GM18858 (cell line): ENCODE measurements around the gene RTKN.
A peak's percentile ranks its signal among the peaks of the same experiment; 100 is the strongest.
"Not testable (repeated sequence)": the region's sequence is repeated elsewhere in the genome, so short reads cannot be mapped to it uniquely, and the experiment has no call there.

Experiments
- ATAC-seq: cut with Tn5 transposase; IDR thresholded peaks from one replicate; pipeline ENCODE4 v1.9.1; 2021; ENCODE audit not compliant: unreplicated experiment

The RTKN gene

DNA sequence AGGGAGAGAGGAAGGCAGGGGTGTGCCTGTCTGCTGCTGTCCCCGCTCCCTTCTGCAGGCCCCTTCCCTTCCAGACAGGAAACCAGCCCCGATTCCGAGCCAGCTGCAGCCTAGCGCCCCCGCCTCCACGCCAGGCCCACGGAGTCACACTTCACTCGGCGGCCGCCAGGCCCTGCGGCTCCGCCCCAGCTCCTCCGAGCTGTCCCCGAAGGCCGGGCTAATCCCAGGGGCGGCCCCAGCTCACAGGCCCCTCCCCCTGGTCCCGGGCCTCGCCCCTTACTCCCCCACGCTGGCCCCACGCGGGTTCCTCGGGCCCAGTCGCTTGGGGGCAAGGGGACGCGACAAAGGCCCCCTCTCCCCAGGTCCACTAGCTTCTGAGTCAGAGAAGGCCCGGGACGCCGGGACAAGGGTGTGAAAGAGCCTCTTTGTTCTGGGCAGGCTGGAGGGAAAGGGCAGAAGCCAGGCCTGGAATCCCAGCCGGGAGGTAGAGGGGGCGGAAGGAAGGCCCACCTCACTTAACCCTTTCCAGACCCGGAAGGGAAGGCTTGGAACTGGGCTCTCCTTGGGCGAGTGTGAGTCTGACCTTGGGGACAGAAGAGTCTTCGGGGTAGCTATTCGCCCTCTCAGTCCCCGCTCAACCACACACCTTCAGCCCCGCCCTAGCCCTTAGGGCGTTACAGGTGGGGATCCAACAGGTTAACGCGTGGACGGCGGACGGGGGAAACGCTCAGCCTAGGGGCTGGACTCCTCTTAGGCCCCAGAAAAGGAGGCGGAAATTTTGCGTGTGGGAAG is 1.2 kb downstream of the RTKN start:
- ATAC-seq: peak; percentile 87

DNA sequence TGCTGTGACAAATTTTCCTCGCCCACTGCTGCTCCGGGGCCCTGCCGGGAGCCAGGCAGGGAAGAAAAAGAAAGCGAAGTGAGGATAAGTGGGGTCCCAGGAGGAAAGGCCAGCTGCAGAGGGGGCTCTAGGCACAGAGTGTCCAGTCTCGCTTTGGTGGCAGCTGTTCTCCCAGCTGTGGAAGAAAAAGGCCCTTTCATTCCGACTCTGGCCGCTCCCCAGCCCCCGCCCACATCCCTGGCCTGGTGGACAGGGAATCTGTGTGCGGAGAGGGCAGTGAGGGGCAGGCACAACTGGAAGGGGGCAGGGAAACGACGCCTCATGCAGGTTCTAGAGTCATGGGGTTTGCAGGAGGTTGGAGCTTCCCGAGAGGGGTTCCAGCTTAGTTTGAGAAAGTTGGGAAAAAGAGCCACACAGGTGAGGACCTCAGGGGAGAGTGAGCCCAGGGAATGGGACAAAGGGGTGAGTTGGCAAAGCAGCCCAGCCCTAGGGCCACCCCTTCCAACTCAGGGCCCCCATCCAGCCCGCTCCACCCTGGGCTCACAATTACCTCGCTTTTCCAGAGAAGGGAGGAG is 1.8 kb downstream of the RTKN start:
- ATAC-seq: no peak

DNA sequence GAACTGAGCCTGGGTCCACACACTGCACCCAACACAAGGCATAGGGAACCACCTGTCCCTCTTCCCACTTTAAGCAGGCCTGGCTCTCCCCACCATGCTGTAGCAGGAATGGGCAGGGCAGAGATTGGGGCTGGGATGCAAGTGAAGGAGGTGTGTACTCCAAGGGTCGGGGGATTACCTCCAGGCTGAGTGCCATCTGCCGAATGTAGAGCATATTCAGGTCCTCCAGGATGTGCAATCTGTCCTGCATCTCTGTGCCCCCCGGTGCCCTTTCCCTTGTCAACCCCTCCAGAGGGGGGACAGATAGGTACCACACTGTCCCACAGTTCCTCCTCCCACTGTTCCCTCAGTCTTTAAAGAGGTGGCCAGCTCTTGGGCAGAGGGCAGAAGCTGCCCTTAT is 2.4 kb downstream of the RTKN start:
- ATAC-seq: no peak

DNA sequence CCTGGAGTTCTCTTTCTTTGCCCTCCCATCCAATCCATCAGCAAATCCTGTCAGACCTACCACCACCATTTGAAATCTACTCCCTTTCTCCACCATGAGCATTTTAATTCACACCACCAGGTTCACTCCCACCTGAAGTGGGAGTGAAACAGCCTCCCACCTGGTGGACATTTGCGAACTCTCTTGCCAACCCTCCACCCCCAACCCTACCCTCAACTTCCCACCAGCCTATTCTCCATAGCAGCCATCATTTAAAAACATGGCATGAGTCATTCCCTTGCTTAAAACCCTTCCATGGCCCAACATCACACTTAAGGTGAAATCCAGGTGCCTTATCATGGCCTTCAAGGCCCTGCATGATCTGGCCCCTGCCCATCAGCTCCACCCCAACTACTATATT is 3.5 kb downstream of the RTKN start:
- ATAC-seq: no peak

DNA sequence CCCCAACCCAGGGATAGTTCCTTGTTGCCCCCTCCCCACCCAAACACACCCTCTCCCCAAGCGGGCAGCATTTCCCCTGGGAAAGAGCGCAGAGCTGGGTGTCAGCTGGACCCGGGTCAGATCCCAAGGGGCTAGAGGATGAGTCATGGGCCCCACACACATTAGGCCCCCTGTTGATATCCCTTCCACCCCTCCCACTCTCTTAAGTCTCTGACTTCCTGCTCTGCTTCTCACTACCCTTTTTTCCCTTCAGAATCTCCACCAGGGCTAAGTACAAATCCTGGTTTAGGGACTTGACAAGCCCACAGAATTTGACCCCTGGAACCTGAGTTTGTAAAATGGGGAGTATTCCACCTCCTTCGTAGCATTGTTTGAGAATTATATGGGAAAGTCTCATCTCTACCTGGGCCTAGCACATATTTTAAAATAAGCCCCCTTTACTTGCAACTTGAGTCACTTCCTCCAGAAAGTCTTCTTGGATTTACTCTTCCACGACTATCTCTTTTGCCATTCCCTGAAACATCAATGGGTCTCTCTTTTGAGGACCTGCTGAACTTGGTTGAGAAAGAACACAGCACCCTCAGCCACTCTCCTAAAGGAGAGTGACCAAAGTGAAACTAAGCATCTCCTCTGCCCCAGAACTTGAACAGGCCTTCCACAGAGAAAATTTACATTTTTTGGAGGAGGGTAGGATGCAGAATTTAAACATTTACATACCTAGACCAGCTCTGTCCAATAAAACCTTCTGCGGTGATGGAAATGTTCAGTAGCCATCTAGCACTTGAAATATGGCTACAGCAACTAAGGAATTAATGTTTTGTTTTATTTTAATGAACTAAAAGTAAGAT is 4.7 kb downstream of the RTKN start:
- ATAC-seq: no peak

DNA sequence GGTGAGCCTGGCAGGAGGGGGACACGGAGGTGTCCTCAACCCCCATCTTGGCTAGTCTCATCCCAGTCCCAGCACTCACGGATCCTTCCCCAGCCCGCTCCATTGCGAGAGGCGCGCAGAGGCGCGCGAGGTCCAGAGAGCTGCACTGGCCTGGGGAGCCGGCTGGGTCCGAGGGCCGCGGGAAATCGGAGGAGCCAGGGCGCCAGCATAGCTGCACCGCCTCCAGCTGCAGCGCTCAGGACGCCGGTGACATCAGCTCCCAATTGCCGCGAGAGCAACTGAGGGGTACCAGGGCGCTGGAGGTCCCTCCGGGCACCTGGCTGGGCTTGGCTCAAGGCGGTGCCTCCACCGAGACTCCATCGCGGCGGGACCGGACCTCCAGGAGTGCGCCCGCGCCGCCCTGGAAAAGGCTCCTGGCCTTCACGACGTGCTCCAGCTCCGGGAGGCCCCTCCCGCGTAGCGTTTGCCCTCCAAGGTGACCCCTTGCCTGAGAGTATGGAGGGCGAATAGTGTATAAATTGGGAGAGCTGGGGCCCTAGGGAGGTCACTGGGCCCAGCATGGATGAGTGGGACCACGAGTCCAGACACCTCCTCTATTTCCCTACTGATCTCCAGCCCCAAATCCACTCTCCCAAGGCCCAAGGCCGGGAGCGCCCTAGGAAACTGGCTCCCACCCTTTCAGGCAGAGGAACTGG is 5.5 kb downstream of the RTKN start:
- no peak for ATAC-seq

DNA sequence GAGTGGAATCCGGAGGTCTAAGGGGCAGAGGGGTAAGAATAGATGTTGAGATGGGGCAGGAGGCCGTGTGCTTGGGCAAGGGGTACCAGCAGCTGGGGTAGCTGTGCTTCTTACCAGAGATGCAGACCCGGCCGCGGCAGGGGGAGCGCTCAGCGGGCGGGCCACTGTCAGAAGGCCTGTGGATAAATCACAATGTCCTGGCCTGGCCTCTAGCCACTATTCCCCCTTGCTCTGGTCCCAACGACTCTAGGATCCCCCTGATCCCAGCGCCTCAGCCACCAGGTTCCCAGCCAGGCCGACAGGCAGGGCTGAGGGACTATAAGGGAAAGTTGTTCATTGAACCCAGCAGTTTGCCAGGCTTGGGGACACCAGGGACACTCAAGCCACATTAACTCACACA is 11.2 kb downstream of the RTKN start:
- no peak for ATAC-seq

DNA sequence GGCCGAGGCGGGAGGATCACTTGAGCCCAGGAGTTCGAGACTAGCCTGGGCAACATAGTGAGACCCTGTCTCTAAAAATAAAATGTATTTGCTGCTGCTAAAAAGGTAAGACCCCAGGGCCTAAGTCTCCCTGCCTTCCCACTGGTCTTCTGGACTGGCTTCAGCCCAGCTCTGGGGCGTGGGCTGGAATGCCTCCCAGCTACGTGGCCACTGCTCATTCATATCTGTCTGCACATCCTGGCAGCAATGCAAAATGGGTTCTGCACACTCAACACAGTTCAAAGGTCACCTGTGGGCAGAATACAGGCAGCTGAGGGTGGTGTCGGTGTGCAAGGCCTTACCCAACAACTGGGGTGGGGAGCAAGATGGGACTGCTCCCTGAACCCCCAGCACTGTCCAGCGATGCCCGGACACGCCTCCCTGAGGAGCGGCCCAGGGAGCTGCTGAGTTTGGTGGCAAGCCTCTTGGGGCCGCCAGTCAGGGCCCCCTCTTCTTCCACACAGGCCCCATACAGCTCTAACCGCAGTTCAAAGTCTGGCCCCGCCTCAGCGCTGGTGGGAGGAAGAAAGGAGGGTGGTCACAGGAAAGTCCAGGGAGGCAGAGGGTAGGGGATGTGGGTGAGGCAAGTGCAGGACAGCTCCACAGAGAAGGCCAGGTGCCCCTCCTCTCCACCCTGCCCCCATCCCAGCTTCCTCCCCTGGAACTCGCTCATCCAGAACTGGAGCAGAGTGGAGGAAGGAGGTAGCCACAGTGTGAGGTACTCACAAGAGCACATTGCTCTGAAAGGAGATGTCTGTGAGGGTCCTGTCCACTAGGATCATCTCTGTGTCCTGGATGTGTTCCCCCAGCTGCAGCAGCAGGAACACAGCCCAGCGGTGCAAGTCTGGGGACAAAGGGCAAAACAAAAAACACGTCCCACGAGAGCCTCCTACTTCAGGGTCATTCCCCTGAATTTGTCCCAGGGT is 12.0 kb downstream of the RTKN start:
- ATAC-seq: no peak

DNA sequence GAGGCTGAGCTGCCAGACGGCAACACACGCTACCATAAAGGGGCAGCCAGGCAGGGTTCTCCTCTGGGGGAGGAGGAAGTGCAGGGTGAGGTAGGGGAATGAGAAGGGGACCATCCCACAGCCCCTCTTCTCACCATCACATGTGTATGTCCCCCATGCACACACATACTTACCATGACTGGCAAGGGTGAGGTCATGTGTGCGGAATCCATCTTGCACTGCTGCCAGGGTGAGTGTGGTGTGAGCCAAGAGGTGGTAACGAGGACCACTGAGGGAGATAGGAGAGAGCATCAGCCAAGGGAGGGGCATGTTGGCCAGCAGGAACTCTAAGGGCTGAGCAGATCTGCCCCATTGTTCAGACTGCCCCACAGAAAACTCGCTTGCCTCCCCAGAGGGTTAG is 13.1 kb downstream of the RTKN start:
- no peak for ATAC-seq

DNA sequence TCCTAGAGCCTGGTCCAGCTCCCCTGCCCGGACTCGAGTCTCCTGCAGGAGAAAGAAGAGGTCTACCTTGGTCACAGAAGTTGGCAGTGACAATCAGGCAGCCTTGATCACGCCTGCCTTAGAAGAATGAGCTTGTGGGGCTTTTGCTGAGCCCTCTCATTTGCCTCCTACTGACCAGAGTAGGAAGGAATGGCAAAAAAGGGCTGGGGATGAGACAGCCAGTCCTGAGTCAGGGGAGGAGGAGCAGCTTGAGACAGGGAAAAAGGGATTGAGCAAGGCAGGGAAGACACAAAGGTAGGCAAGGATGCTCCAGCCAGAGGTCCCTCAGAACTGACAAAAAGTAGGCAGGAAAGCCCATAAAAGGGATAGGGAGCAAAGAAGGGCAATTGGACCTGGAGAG is 14.2 kb downstream of the RTKN start:
- no peak for ATAC-seq

DNA sequence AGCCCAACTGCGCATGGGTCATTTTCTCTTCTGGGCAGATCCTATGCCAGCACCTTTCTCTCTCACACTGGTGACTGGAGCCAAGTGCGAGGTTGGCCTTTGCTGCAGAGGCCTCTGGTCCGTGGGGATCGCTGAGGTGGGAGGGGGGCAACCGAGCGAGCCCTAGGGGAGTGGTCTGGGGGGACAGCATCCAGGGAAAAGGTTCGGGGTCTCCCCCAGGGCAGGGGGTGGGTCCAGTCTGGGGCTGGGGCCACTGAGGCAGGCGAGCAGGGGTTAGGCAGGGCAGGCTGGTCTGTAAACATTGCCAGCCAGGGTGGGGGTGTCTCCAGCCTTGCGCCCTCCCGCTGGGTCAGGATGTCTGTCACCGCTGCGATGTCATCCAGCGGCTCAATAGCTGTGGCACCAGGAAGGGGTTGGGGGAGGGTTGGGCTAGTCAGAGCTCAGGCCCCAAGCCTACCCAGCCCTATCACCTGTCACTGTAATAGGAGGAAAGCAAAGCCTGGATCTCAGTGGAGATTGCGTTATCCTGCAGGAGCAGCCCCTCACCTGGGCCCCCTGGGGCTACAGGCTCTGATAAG is 15.5 kb downstream of the RTKN start:
- no peak for ATAC-seq

DNA sequence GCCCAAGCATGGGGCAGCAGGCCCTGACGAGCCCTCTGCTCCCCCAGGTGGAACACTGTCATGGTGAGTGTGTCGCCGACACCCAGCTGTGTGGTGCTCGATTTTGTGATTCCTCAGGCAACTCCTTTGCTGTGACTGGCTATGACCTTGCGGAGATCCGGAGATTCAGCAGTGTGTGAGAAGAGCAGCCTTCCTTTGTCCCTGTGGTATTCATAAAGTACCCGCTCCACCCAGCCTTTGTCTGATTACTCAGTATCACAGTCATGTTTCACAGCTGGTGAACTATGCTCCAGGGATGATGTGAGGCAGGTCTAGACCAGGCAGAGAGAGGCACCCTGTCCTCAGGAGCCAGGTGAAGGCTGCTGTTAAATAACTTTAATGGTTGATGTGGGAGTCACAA is 16.2 kb downstream of the RTKN start:
- no peak for ATAC-seq

DNA sequence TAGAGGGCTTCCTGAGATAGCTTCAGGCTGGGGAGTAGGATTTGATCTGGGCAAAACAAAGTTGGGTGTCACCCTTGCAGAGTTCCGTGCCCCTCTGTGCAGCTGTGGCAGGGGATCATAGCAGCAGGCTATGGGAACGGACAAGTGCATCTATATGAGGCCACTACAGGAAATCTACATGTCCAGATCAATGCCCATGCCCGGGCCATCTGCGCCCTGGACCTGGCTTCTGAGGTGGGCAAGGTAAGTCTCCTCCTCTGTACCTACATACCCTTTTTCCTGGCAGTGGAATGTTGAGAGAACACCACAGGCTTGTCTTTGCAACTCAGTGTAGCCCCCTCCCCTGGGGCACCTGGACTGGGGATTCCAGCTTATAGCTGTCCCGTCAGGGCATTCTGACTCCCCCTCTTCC is 16.7 kb downstream of the RTKN start:
- no peak for ATAC-seq

DNA sequence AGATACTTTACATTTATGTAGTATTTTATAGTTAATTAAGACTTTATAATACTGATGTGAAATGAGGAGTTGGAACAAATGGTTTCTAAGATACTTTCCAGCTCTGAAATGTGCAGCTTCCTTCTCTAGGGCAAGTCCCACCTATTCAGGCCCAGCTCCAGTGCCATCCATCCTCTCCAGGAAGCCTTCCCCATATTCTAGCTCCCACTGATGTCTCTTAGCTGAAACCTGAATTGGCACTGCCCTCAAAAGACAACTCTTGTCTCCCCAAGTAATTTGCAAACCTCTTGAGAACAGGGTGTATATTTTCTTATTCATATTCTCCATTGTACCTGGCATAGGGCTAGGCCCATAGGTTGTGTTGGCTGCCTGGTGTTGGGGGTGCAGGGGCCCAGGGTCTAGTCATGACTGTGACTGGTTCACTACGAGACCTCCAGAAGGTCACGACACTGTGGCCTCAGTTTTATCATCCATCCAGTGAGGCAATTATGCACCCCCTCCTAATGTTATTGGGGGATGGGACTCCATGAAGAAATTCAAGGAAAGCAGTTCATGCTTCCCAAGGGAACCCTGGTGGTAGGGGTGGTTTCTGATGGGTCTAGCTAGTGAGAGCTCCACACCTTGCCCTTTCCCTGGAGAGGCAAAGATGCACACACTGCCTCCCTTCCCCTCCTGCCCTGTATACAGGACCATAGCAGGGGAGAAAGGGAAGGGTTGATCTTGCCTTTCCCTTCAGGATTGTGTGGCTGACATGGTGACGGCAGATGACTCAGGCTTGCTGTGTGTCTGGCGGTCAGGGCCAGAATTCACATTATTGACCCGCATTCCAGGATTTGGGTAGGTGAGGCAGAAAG is 17.4 kb downstream of the RTKN start:
- no peak for ATAC-seq

DNA sequence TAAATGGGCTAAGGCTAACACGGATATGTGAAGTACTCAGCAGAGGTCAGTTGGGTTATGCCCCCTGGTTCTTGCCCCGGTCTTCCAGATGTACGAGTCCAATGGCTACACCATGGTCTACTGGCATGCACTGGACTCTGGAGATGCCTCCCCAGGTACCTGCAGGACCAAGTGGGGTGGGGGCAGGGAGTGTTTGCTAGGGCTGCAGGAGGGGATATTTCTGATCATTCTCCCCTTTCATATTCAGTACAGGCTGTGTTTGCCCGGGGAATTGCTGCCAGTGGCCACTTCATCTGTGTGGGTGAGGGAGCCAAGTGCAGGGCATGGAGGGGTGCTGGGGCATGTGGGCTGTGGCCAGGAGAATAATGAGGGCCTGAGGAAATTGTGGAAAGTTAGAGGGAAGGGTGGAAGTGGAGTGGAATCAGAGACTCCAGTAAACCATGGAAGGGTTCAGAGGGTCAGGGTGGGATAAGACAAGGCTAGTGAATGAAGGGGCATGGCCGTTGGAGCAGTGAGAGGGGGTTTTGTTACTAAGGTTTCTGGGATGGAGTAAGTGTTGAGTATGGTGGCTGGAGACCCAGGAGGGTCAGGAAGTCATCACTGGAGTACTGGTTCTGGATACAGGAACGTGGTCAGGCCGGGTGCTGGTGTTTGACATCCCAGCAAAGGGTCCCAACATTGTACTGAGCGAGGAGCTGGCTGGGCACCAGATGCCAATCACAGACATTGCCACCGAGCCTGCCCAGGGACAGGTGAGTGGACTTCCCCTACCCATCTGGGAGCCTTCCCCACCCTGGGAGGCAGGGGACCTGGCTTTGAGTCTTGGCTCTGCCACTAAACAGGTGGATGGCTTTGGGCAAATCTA is 18.3 kb downstream of the RTKN start:
- no peak for ATAC-seq

DNA sequence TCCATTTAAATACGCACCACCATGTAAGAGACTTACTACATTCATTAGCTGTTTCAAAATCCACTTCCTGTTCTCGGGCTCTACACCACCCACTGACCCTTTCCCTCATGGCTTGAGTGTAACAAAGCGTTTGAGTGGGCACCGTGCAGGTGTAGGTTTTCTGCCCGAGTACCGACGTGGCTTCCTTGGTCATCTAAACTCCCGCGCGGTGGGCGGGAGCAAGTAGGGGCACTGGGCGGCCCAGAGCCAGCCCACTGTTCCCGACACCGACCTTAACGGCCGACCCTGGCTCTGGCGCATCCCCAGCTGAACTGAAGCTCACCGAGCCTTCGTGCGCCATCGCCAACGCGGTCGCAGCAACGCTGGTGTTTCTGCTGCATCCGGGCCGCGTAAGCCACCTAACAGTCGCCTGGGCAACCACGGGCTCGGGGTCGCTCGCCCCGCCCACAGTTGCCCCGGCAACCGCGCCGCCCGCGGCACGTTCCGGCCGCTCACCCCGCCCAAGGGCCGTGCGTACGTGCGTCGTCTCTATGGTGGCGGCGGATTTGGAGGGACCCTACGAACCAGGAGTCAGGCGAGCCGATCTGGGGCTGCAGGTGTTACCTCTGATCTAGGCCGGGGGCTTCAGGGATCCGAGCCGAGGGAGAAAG is 20.4 kb downstream of the RTKN start, which contains the start of the genes C2orf81 and WDR54:
Gene C2orf81 (minus strand): TSS at position 399 of the 650 bp plus-strand sequence. CDS start 59 bp downstream, at position 340.
Gene WDR54 (plus strand): TSS at position 510 of the 650 bp plus-strand sequence. CDS start 424 bp downstream, outside the sequence.
- ATAC-seq: peak; percentile 88

DNA sequence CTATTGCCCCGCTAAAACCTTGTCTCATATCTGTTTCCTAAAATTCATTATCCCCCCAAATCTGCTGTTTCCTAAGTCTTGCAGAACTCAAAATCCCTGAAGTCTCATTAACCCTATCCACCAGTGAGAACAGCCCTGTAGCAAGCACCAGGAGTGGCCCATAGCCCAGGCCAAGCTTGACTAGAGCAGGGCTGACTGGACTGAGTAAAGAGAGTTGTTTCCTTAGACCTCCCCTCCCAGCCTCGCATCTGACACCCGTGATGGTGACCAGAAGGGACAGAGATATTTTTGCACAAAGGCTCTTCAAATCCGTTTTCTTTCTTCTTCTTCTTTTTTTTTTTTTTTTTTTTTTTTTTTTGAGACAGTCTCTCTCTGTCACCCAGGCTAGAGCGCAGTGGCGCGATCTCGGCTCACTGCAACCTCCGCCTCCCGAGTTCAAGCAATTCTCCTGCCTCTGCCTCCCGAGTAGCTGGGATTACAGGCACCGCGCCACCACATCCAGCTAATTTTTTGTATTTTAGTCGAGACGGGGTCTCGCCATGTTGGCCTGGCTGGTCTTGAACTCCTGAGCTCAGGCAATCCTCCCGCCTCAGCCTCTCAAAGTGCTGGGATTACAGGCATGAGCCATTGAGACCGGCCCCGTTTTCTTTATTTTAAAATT is 21.2 kb downstream of the RTKN start:
- ATAC-seq: not testable (repeated sequence)
